Spinal cord (tissue), 10 donors: ENCODE results near the gene SLC35B2. TPM values are rescaled to one million over a fixed set of nuclear protein-coding genes. Genes with fewer than 3 reads are reported as not detected.

ENCODE experiments used
- DNase-seq, 6 donors: peaks; one replicate each; pipeline versions ENCODE4 v3.0.0 to v3.0.0-alpha.2; 2013 to 2015; ENCODE audit warnings: low spot score in 6 of 6, low read depth in 4 of 6
- H3K27ac ChIP-seq: one replicate; pipeline ENCODE4 v1.5.1; 2013; ENCODE audit warnings: low read depth, low read length, control low read depth
- H3K27me3 ChIP-seq: one replicate; pipeline ENCODE4 v1.6.1; 2013; ENCODE audit warnings: low read length; ENCODE audit not compliant: control insufficient read depth, insufficient read depth
- H3K36me3 ChIP-seq: one replicate; pipeline ENCODE4 v1.6.1; 2013; ENCODE audit warnings: low read length; ENCODE audit not compliant: control insufficient read depth, insufficient read depth
- H3K4me1 ChIP-seq: one replicate; pipeline ENCODE4 v1.6.1; 2013; ENCODE audit warnings: low read length; ENCODE audit not compliant: control insufficient read depth, insufficient read depth
- H3K4me3 ChIP-seq: one replicate; pipeline ENCODE4 v1.5.1; 2013; ENCODE audit warnings: low read depth, low read length, control low read depth
- H3K9me3 ChIP-seq: one replicate; pipeline ENCODE4 v1.6.1; 2013; ENCODE audit warnings: low read length; ENCODE audit not compliant: control insufficient read depth, insufficient read depth
- WGBS: methylation state at CpG from one replicate; pipeline ENCODE4 v1.1.5; 2013; ENCODE audit warnings: missing lambda C conversion rate; ENCODE audit not compliant: insufficient coverage; 5-methylcytosine and 5-hydroxymethylcytosine counted together
- polyA plus RNA-seq, 2 donors: library from polyadenylated mRNA; unstranded; fragments of 120-200 nt; gene quantifications; one replicate each; pipeline ENCODE4 v1.2.1, GENCODE V29; 2013; ENCODE audit not compliant: insufficient read length in 2 of 2
- total RNA-seq, 2 donors: library from RNA; depleted of rRNA in 1 of 2; stranded (reverse); fragments of 120-200 nt in 1 of 2; fragments of >200 nt in 1 of 2; gene quantifications; one replicate each; pipeline versions ENCODE4 v1.2.3 to v1.2.4, GENCODE V29; 2013 to 2014
- donor health status: healthy.

SLC35B2 gene
- total and polyA plus RNA-seq, 4 donors, result 39.3 to 63.7 (median 58.5) TPM

GRCh38 chr6:44262467-44263353, 5.4 kb upstream of the SLC35B2 start:
- H3K4me3 ChIP-seq, result peak overlapping the region; percentile 85
- DNase-seq, result no peak
- H3K27me3 ChIP-seq, result no peaks in the 10 kb centered on the region
- H3K9me3 ChIP-seq, result no peaks in the 10 kb centered on the region
- peaks cover 34% of the 10 kb centered on the region for H3K36me3 ChIP-seq
- 76% methylated on average over 4 of the region's 7 CpGs for WGBS
- H3K27ac ChIP-seq, result no peak overlapping the region
- H3K4me1 ChIP-seq, result peaks cover 42% of the 10 kb centered on the region

- Histone ChIP-seq H3K36me3 (peaks cover 37% of the 10 kb centered on the region), H3K4me1 (peaks cover 48% of the 10 kb centered on the region), H3K4me3 (no peak overlapping the region), H3K27ac (no peak overlapping the region), H3K9me3 (no peaks in the 10 kb centered on the region), H3K27me3 (no peaks in the 10 kb centered on the region)
- no peak for DNase-seq
- WGBS, result 94% methylated on average over 8 of the region's 8 CpGs
These were observed 4.3 kb upstream of the SLC35B2 start for GRCh38 chr6:44261581-44261980.

DNA sequence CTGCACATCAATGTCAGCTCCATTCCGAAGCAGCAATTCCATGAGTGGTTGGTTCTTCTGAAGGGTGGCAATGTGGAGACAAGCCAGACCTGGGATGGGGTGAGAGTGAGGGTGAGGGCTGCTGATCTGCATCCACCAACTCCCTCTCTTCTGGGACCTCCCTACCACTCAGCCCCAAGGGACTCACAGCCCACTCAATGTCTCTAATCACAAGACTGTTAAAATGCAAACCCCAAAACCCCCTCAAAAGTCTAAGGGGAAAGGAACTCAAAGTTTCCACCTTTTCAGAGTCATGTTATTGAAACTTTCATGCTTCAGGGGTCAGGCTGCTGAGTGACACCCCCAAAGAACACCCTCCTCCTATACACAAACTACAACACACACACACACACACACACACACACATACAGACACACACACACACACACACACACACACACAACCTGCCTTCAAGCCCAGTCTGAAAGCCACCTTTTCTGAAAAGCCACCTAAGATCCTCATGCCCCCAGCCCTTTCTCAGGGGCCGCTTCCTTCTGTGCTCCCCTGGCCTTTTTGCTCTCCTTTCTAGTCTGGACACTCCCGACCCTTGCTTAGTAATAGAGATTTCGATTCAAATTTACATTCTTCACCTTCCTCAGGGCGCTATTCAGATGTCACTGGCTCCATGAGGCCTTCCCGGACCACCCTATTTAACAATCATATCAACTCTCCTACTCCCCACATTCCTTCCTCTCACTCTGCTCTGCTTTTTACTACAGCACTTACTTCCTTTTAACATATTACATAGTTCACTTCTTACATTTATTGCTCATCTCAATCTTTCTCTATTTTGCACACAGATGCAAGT, 3.3 kb upstream of the SLC35B2 start:
- Histone ChIP-seq H3K27ac (no peak overlapping the region), H3K4me3 (no peak overlapping the region), H3K27me3 (no peaks in the 10 kb centered on the region), H3K4me1 (peaks cover 54% of the 10 kb centered on the region), H3K9me3 (no peaks in the 10 kb centered on the region), H3K36me3 (peaks cover 43% of the 10 kb centered on the region)
- 100% methylated on average over 4 of the region's 6 CpGs for WGBS
- DNase-seq, result no peak

- H3K4me3 ChIP-seq, result no peak overlapping the region
- H3K4me1 ChIP-seq, result peaks cover 58% of the 10 kb centered on the region
- WGBS, result 95% methylated on average over 8 of the region's 8 CpGs
- H3K27ac ChIP-seq, result no peak overlapping the region
- no peaks in the 10 kb centered on the region for H3K27me3 ChIP-seq
- DNase-seq, result no peak
- H3K36me3 ChIP-seq, result peaks cover 50% of the 10 kb centered on the region
- no peaks in the 10 kb centered on the region for H3K9me3 ChIP-seq
These were observed 2.7 kb upstream of the SLC35B2 start for GRCh38 chr6:44260011-44260410.

GRCh38 chr6:44258921-44259320, 1.6 kb upstream of the SLC35B2 start:
- H3K36me3 ChIP-seq, result peaks cover 61% of the 10 kb centered on the region
- peaks cover 58% of the 10 kb centered on the region for H3K4me1 ChIP-seq
- WGBS, result 97% methylated on average over 3 of the region's 3 CpGs
- no peaks in the 10 kb centered on the region for H3K9me3 ChIP-seq
- no peak for DNase-seq
- no peak overlapping the region for H3K4me3 ChIP-seq
- no peaks in the 10 kb centered on the region for H3K27me3 ChIP-seq
- H3K27ac ChIP-seq, result no peak overlapping the region

DNA sequence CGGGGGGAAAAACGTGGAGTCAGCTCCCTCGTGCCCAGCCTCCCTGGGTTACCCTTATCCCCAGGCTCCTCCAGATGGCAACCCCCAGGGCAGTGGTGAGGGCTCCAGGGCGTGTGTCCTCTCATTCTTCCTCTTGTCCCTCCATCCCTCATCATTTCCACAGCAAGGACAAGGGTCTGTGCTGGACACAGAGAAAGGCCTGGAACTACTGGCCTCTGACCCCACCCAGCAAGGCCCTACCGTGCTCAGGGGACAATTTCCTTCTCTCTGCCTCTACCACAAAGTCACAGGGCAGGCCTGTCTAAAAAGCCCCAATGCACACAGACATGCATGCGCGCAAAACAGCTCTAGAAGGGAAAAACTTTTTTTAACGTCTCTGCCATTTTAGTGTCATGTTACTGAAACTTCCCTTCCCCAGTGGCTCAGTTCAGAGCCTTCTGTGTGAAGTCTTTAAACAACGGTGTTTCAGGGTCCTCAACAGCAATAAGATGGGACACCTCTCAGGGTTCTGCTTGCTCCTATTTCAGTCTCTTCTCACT, 1.1 kb upstream of the SLC35B2 start:
- Histone ChIP-seq H3K36me3 (peaks cover 63% of the 10 kb centered on the region), H3K27me3 (no peaks in the 10 kb centered on the region), H3K27ac (no peak overlapping the region), H3K4me3 (no peak overlapping the region), H3K4me1 (peaks cover 52% of the 10 kb centered on the region), H3K9me3 (no peaks in the 10 kb centered on the region)
- no peak for DNase-seq
- WGBS, result 82% methylated on average over 7 of the region's 9 CpGs

GRCh38 chr6:44257753-44258324, 511 bp upstream of the SLC35B2 start:
- Histone ChIP-seq H3K27me3 (no peaks in the 10 kb centered on the region), H3K36me3 (peaks cover 66% of the 10 kb centered on the region), H3K4me1 (peaks cover 47% of the 10 kb centered on the region), H3K9me3 (no peaks in the 10 kb centered on the region), H3K4me3 (peak overlapping the region; percentile 36), H3K27ac (peak overlapping the region; percentile 87)
- 32% methylated on average over 12 of the region's 15 CpGs for WGBS
- DNase-seq, result no peak

DNA sequence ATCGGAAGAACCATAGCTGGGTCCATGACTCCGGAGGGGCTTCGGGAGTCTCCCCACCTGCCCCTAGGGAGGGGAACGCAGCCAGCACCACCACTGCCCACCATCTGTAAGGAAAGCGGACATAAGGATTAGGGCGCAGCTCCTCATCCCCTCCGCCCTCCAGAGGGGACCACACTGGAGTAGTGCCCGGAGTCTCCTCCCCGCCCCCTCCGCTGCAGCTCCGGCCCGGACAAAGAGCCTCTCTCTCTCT, 628 bp downstream of the SLC35B2 start:
- H3K4me1 ChIP-seq, result peaks cover 39% of the 10 kb centered on the region
- WGBS, result 0% methylated on average over 12 of the region's 12 CpGs
- H3K27ac ChIP-seq, result peak overlapping the region; percentile 96
- peaks cover 72% of the 10 kb centered on the region for H3K36me3 ChIP-seq
- no peaks in the 10 kb centered on the region for H3K27me3 ChIP-seq
- no peak for DNase-seq
- peak overlapping the region; percentile 79 for H3K4me3 ChIP-seq
- H3K9me3 ChIP-seq, result no peaks in the 10 kb centered on the region

DNA sequence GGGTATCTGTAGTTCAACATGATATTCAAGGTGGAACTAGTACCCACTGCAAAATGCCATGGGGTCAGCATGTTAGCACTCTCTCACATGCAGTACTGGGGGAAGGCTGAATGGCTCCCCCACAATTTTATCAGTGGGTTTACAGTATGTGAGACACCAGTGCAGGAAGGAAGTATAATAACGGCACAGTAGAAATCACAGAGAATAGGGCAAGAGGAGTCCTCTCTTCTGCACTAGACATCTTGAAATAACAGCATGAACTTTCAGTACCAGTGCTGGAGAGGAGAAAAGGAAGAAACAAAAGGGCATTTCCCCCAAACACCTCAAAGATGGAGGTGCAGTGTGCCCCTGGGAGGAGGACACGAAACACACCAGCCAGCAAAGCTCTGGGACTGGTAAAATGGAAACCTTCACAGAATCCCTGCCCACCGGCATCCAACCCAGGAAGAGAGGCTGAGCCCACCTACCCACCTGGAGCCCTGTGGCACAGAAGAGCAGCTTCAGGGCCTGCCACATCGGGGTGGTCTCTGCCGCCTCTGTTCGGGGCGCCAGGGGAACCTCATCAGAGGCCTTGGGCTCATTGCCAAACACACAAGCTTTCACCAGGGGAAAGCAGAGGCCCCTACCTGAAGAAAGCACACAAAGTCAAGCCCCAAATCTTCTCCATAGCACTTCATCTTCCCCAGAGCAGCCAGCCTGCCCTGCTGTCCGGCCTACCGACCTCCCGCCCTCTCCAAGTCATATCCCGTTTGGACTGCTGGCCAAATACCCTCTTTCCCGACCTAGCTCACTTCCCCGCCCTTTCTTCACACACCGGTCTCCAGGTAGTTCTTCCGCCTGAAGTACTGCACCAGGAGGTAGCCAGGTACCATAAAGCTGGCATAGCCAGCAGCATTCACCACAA, 1.2 kb downstream of the SLC35B2 start:
- H3K27ac ChIP-seq, result peak overlapping the region; percentile 96
- peaks cover 70% of the 10 kb centered on the region for H3K36me3 ChIP-seq
- H3K27me3 ChIP-seq, result no peaks in the 10 kb centered on the region
- peak overlapping the region; percentile 79 for H3K4me3 ChIP-seq
- WGBS, result 13% methylated on average over 14 of the region's 15 CpGs
- H3K9me3 ChIP-seq, result no peaks in the 10 kb centered on the region
- H3K4me1 ChIP-seq, result peaks cover 39% of the 10 kb centered on the region
- no peak for DNase-seq
